Neural cell (in vitro differentiated cells): ENCODE measurements around the gene CD247.

Experiments used
- EP300 ChIP-seq: fragments of 450-650 bp; conservative IDR thresholded peaks from 2 replicates; pipeline ENCODE4 v1.6.1; 2014; ENCODE audit warnings: antibody characterized with exemption, mild to moderate bottlenecking, moderate library complexity; ENCODE audit not compliant: poor library complexity, severe bottlenecking
- EZH2 ChIP-seq: fragments of 200-600, 300-800 bp; shearing (Covaris generic), sonication (generic); IDR thresholded peaks from 2 replicates; pipeline ENCODE4 v1.6.1; 2014; ENCODE audit warnings: antibody characterized with exemption, low read length, borderline replicate concordance, mild to moderate bottlenecking; ENCODE audit not compliant: insufficient read depth, poor library complexity, severe bottlenecking
- MXI1 ChIP-seq: fragments of 450-650 bp; conservative IDR thresholded peaks from 2 replicates; pipeline ENCODE4 v1.6.1; 2014; ENCODE audit warnings: antibody characterized with exemption, mild to moderate bottlenecking; ENCODE audit not compliant: poor library complexity, severe bottlenecking
- POLR2AphosphoS5 ChIP-seq: IDR thresholded peaks from 2 replicates; pipeline ENCODE4 v1.6.1; 2012
- TAF1 ChIP-seq: IDR thresholded peaks from 2 replicates; pipeline ENCODE4 v1.6.1; 2012; ENCODE audit warnings: low read depth
- TF ChIP-seq, protein P1 (sequence below): IDR thresholded peaks from 2 replicates; pipeline ENCODE4 v1.6.1; 2012; ENCODE audit warnings: borderline replicate concordance
- TF ChIP-seq, protein P2 (sequence below): fragments of 450-650 bp; IDR thresholded peaks from 2 replicates; pipeline ENCODE4 v1.5.1; 2014; ENCODE audit warnings: antibody characterized with exemption, mild to moderate bottlenecking, moderate library complexity; ENCODE audit not compliant: poor library complexity, severe bottlenecking

DNA sequence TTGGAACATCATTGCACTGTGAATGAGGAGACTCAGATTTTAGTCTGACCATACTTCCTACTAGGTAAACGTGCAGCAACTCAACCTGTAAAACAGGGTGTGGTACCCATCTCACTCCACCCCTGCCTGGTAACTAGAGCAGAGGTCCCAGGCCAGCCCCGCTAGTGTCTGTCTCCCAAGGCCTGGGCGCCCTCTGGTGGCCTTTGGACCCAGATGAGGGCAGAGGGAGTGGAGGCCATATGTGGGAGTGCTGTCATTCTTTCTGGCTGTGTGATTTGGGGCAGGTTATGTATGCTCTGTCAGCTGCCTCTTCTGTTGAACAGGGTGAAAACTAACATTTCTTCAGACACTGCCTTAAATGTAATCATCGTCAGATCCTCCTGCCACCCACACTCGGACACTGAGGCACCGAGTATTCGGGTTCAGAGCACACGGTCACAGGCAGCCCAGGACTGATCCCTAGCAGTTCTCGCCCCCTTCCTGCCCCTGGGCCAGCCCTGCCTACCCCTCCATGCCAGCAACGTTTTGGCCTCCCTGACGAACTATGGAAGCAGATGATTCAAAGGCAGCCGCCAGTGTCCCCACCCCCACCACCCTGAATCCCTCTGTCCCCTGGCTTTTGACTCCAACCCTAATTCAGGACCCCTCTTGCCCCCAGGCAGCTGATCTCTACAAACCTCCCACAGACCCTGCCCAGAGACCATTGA is 76.0 kb downstream of the CD247 start:
- TF ChIP-seq, protein P1, sequence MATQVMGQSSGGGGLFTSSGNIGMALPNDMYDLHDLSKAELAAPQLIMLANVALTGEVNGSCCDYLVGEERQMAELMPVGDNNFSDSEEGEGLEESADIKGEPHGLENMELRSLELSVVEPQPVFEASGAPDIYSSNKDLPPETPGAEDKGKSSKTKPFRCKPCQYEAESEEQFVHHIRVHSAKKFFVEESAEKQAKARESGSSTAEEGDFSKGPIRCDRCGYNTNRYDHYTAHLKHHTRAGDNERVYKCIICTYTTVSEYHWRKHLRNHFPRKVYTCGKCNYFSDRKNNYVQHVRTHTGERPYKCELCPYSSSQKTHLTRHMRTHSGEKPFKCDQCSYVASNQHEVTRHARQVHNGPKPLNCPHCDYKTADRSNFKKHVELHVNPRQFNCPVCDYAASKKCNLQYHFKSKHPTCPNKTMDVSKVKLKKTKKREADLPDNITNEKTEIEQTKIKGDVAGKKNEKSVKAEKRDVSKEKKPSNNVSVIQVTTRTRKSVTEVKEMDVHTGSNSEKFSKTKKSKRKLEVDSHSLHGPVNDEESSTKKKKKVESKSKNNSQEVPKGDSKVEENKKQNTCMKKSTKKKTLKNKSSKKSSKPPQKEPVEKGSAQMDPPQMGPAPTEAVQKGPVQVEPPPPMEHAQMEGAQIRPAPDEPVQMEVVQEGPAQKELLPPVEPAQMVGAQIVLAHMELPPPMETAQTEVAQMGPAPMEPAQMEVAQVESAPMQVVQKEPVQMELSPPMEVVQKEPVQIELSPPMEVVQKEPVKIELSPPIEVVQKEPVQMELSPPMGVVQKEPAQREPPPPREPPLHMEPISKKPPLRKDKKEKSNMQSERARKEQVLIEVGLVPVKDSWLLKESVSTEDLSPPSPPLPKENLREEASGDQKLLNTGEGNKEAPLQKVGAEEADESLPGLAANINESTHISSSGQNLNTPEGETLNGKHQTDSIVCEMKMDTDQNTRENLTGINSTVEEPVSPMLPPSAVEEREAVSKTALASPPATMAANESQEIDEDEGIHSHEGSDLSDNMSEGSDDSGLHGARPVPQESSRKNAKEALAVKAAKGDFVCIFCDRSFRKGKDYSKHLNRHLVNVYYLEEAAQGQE: no peak
- TF ChIP-seq EZH2: no peak
- TF ChIP-seq, protein P2, sequence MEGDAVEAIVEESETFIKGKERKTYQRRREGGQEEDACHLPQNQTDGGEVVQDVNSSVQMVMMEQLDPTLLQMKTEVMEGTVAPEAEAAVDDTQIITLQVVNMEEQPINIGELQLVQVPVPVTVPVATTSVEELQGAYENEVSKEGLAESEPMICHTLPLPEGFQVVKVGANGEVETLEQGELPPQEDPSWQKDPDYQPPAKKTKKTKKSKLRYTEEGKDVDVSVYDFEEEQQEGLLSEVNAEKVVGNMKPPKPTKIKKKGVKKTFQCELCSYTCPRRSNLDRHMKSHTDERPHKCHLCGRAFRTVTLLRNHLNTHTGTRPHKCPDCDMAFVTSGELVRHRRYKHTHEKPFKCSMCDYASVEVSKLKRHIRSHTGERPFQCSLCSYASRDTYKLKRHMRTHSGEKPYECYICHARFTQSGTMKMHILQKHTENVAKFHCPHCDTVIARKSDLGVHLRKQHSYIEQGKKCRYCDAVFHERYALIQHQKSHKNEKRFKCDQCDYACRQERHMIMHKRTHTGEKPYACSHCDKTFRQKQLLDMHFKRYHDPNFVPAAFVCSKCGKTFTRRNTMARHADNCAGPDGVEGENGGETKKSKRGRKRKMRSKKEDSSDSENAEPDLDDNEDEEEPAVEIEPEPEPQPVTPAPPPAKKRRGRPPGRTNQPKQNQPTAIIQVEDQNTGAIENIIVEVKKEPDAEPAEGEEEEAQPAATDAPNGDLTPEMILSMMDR: peak; percentile 79
- no peak for TF ChIP-seq TAF1
- TF ChIP-seq EP300: no peak
- TF ChIP-seq POLR2AphosphoS5: no peak
- TF ChIP-seq MXI1: no peak
